SU-DHL-6 (cell line): ENCODE results near the gene B4GALT3.
A peak's percentile ranks its signal among the peaks of the same experiment; 100 is the strongest.

Source experiments
- H2AFZ ChIP-seq: fragments of 200-600 bp; sonication (generic); 2 replicates; pipeline ENCODE4 v1.6.1; 2014; ENCODE audit warnings: low read depth, mild to moderate bottlenecking, moderate library complexity, mixed read lengths, antibody characterized with exemption, low read length; ENCODE audit not compliant: severe bottlenecking
- H3F3A ChIP-seq: fragments of 200-600 bp; shearing (Covaris generic); 2 replicates; pipeline ENCODE4 v1.6.0; 2016; ENCODE audit warnings: antibody characterized with exemption, mild to moderate bottlenecking; ENCODE audit not compliant: insufficient read depth
- H3K27ac ChIP-seq: fragments of 200-600 bp; sonication (generic); 2 replicates; pipeline ENCODE4 v1.5.1; 2016; ENCODE audit warnings: low read depth, mild to moderate bottlenecking, low read length, moderate library complexity, mixed read lengths
- H3K27me3 ChIP-seq: fragments of 200-600 bp; sonication (generic), shearing (Covaris generic); 2 replicates; pipeline ENCODE4 v1.6.0; 2014; ENCODE audit warnings: mild to moderate bottlenecking, low read length
- H3K36me3 ChIP-seq: fragments of 200-600 bp; sonication (generic); 2 replicates; pipeline ENCODE4 v1.6.1; 2014; ENCODE audit warnings: mild to moderate bottlenecking, low read length, mixed read lengths
- H3K4me2 ChIP-seq: fragments of 300-600, 200-600 bp; shearing (Covaris generic), sonication (generic); 2 replicates; pipeline ENCODE4 v1.6.0; 2014; ENCODE audit warnings: low read length, low read depth, mild to moderate bottlenecking; ENCODE audit not compliant: poor library complexity, severe bottlenecking
- H3K4me3 ChIP-seq: fragments of 200-600 bp; sonication (generic); 2 replicates; pipeline ENCODE4 v1.5.1; 2014; ENCODE audit warnings: antibody characterized with exemption, low read length, mild to moderate bottlenecking, mixed read lengths; ENCODE audit not compliant: insufficient read depth, poor library complexity, severe bottlenecking
- H3K79me2 ChIP-seq: fragments of 200-600 bp; sonication (generic); 2 replicates; pipeline ENCODE4 v1.6.1; 2014; ENCODE audit warnings: mild to moderate bottlenecking, low read length, moderate library complexity; ENCODE audit not compliant: insufficient read depth
- H3K9ac ChIP-seq: fragments of 200-600 bp; sonication (generic); 2 replicates; pipeline ENCODE4 v1.7.0; 2014; ENCODE audit warnings: mild to moderate bottlenecking, low read length
- H3K9me2 ChIP-seq: fragments of 200-600 bp; sonication (generic); replicated peaks from 2 replicates; pipeline ENCODE4 v1.6.1; 2014; ENCODE audit warnings: low read length; ENCODE audit not compliant: insufficient read depth
- H3K9me3 ChIP-seq: fragments of 200-600 bp; sonication (generic); 2 replicates; pipeline ENCODE4 v1.6.1; 2014; ENCODE audit warnings: low read length, mixed read lengths; ENCODE audit not compliant: insufficient read depth
- H4K20me1 ChIP-seq: fragments of 200-600 bp; sonication (generic); 2 replicates; pipeline ENCODE4 v1.6.1; 2014; ENCODE audit warnings: low read depth, mild to moderate bottlenecking, antibody characterized with exemption, low read length, moderate library complexity, mixed read lengths
- CTCF ChIP-seq: fragments of 200-600 bp; sonication (generic); IDR thresholded peaks from one replicate; pipeline ENCODE4 v1.5.1; 2017; ENCODE audit warnings: antibody characterized with exemption, mild to moderate bottlenecking, low read length, moderate library complexity; ENCODE audit not compliant: insufficient read depth, poor library complexity, severe bottlenecking
- EZH2phosphoT487 ChIP-seq: fragments of 200-600 bp; sonication (generic), shearing (Covaris generic); conservative IDR thresholded peaks from 2 replicates; pipeline ENCODE4 v1.6.1; 2018; ENCODE audit warnings: mild to moderate bottlenecking, antibody characterized with exemption, low read length, moderate library complexity, mixed read lengths

The B4GALT3 gene

GRCh38 chr1:161177936-161178244 is 583 bp upstream of the B4GALT3 start:
- Histone ChIP-seq H3K27me3 (no peaks in the 10 kb centered on the region), H3K27ac (no peak overlapping the region), H2AFZ (peak overlapping the region; percentile 87), H4K20me1 (no peaks in the 10 kb centered on the region), H3K4me2 (peak overlapping the region; percentile 85), H3K79me2 (no peaks in the 10 kb centered on the region; the same call in 1 of the 2 replicates), H3K36me3 (no peaks in the 10 kb centered on the region), H3K4me3 (peak overlapping the region; percentile 86), H3F3A (peaks cover 13% of the 10 kb centered on the region; the same call in 1 of the 2 replicates), H3K9me2 (no peaks in the 10 kb centered on the region), H3K9ac (peak overlapping the region; percentile 69), H3K9me3 (no peaks in the 10 kb centered on the region)
- TF ChIP-seq EZH2phosphoT487: no peak

- Histone ChIP-seq H2AFZ (peak overlapping the region; percentile 87), H3K27me3 (no peaks in the 10 kb centered on the region), H3K4me3 (peak overlapping the region; percentile 86), H3K36me3 (no peaks in the 10 kb centered on the region), H3F3A (peaks cover 13% of the 10 kb centered on the region; the same call in 1 of the 2 replicates), H3K9ac (peak overlapping the region; percentile 69), H3K4me2 (peak overlapping the region; percentile 85), H3K9me2 (no peaks in the 10 kb centered on the region), H4K20me1 (no peaks in the 10 kb centered on the region), H3K9me3 (no peaks in the 10 kb centered on the region), H3K27ac (peak overlapping the region; percentile 52), H3K79me2 (no peaks in the 10 kb centered on the region; the same call in 1 of the 2 replicates)
- TF ChIP-seq EZH2phosphoT487 (no peak), CTCF (no peak)
Measured at GRCh38 chr1:161176468-161177111, 717 bp downstream of the B4GALT3 start.

- H3K4me3 ChIP-seq: peak overlapping the region; percentile 86
Measured at GRCh38 chr1:161175771-161176453, 1.4 kb downstream of the B4GALT3 start.

More at GRCh38 chr1:161175771-161176453, 1.4 kb downstream of the B4GALT3 start:
- peak overlapping the region; percentile 85 for H3K4me2 ChIP-seq
- no peak for TF ChIP-seq CTCF
- no peak for TF ChIP-seq EZH2phosphoT487
- H2AFZ ChIP-seq: no peak overlapping the region
- peak overlapping the region; percentile 52 for H3K27ac ChIP-seq
- peak overlapping the region; percentile 69 for H3K9ac ChIP-seq
- H3K27me3 ChIP-seq: no peaks in the 10 kb centered on the region
- no peaks in the 10 kb centered on the region for H3K9me3 ChIP-seq
- no peaks in the 10 kb centered on the region for H3K9me2 ChIP-seq
- no peaks in the 10 kb centered on the region; the same call in 1 of the 2 replicates for H3K79me2 ChIP-seq
- no peaks in the 10 kb centered on the region for H4K20me1 ChIP-seq
- no peaks in the 10 kb centered on the region for H3K36me3 ChIP-seq
- H3F3A ChIP-seq: peaks cover 13% of the 10 kb centered on the region; the same call in 1 of the 2 replicates
